CD8-positive, alpha-beta memory T cell (primary cell): ENCODE measurements around the gene ASXL2. TPM values are rescaled to one million over a fixed set of nuclear protein-coding genes. Genes with fewer than 3 reads are reported as not detected.
A peak's percentile ranks its signal among the peaks of the same experiment; 100 is the strongest.

ENCODE experiments used
- CTCF ChIA-PET: fragments of 350-600 bp; sonication (Branson Sonifier 250); formaldehyde crosslinking; loops from one replicate; lab custom pipeline; 2021; ENCODE audit warnings: antibody characterized with exemption; lab: Charles Lee
- POLR2A ChIA-PET: fragments of 350-600 bp; sonication (Branson Sonifier 250); formaldehyde crosslinking; loops from one replicate; lab custom pipeline; 2021; ENCODE audit warnings: antibody characterized with exemption; lab: Charles Lee
- DNase-seq, 5 donors: peaks; one replicate each; pipeline versions ENCODE4 v3.0.0 to v3.0.0-alpha.2; 2020 to 2022; ENCODE audit warnings: mixed read lengths in 1 of 5
- H3K27ac ChIP-seq: one replicate; pipeline ENCODE4 v1.7.0; 2013; ENCODE audit warnings: low read depth, mild to moderate bottlenecking, low read length, moderate library complexity
- H3K27me3 ChIP-seq: 2 replicates; pipeline ENCODE4 v1.7.0; 2013; ENCODE audit warnings: low read length, mild to moderate bottlenecking; ENCODE audit not compliant: insufficient read depth, poor library complexity, severe bottlenecking
- H3K36me3 ChIP-seq: 2 replicates; pipeline ENCODE4 v1.7.0; 2013; ENCODE audit warnings: mild to moderate bottlenecking, low read length, moderate library complexity; ENCODE audit not compliant: insufficient read depth
- H3K4me1 ChIP-seq: 2 replicates; pipeline ENCODE4 v1.7.0; 2013; ENCODE audit warnings: mild to moderate bottlenecking, low read length, moderate library complexity; ENCODE audit not compliant: insufficient read depth
- H3K4me3 ChIP-seq: 2 replicates; pipeline ENCODE4 v1.7.0; 2013; ENCODE audit warnings: mild to moderate bottlenecking, low read length
- H3K9me3 ChIP-seq: 2 replicates; pipeline ENCODE4 v1.7.0; 2013; ENCODE audit warnings: mild to moderate bottlenecking, low read length
- H3K27ac Mint-ChIP-seq, 8 donors: one replicate each; pipeline ENCODE4 v1.8.0; 2020 to 2021; ENCODE audit warnings: mixed read lengths in 8 of 8, mild to moderate bottlenecking in 6 of 8, inconsistent platforms in 3 of 8, moderate library complexity in 3 of 8
- H3K27me3 Mint-ChIP-seq, 2 donors: one replicate each; pipeline ENCODE4 v1.8.0; 2020 to 2021; ENCODE audit warnings: mixed read lengths in 2 of 2, mild to moderate bottlenecking in 1 of 2, moderate library complexity in 1 of 2
- H3K36me3 Mint-ChIP-seq, 3 donors: one replicate each; pipeline ENCODE4 v1.8.0; 2020 to 2021; ENCODE audit warnings: mixed read lengths in 3 of 3, inconsistent platforms in 1 of 3, mild to moderate bottlenecking in 1 of 3
- H3K4me1 Mint-ChIP-seq, 3 donors: one replicate each; pipeline ENCODE4 v1.8.0; 2020 to 2021; ENCODE audit warnings: mixed read lengths in 3 of 3, inconsistent platforms in 1 of 3, mild to moderate bottlenecking in 1 of 3
- H3K4me3 Mint-ChIP-seq, 7 donors: one replicate each; pipeline ENCODE4 v1.8.0; 2020 to 2021; ENCODE audit warnings: mixed read lengths in 7 of 7, mild to moderate bottlenecking in 6 of 7, moderate library complexity in 4 of 7, inconsistent platforms in 2 of 7
- H3K9me3 Mint-ChIP-seq, 5 donors: one replicate each; pipeline ENCODE4 v1.8.0; 2020 to 2022; ENCODE audit warnings: mixed read lengths in 5 of 5, mild to moderate bottlenecking in 3 of 5, moderate library complexity in 2 of 5, inconsistent platforms in 1 of 5
- polyA plus RNA-seq: library from polyadenylated mRNA; unstranded; fragments of 300-500 nt; fragmentation: Illumina TruSeq; gene quantifications from one replicate; pipeline ENCODE4 v1.2.3, GENCODE V29; 2021
- total RNA-seq, 2 experiments: library from RNA; stranded (reverse); gene quantifications; one replicate each; pipeline ENCODE4 v1.2.3, GENCODE V29; 2021

The ASXL2 gene
- total and polyA plus RNA-seq, 3 experiments from 2014 or later, result 10.9 to 72.7 (median 67.5) TPM

- H3K27me3 ChIP-seq, result no peaks in the 10 kb centered on the region
- Mint-ChIP-seq H3K27ac (peak overlapping the region; percentile 44 to 97 (median 83)), H3K36me3 (peaks cover 0 to 3% (median 2%) of the 10 kb centered on the region in 3 donors), H3K4me1 (peaks cover 60 to 87% (median 76%) of the 10 kb centered on the region in 3 donors), H3K27me3 (no peaks in the 10 kb centered on the region), H3K4me3 (peak overlapping the region; percentile 72 to 94 (median 84)), H3K9me3 (no peaks in the 10 kb centered on the region)
- CTCF ChIA-PET, result no interaction called here
- no peaks in the 10 kb centered on the region for H3K36me3 ChIP-seq
- H3K27ac ChIP-seq, result peak overlapping the region; percentile 36
- POLR2A ChIA-PET, result no interaction called here
- no peak for DNase-seq
- H3K4me1 ChIP-seq, result peaks cover 46% of the 10 kb centered on the region
- H3K4me3 ChIP-seq, result peak overlapping the region; percentile 40
- H3K9me3 ChIP-seq, result no peaks in the 10 kb centered on the region
Measured at GRCh38 chr2:25821225-25822056, 56.8 kb downstream of the ASXL2 start.

GRCh38 chr2:25819597-25820039 is 58.7 kb downstream of the ASXL2 start:
- CTCF ChIA-PET, result interaction anchor here (1.2 kb wide), 1 partner anchor 12 kb away, joined by 4 read pairs; no protein-coding TSS in a partner anchor
- no peaks in the 10 kb centered on the region for H3K9me3 ChIP-seq

DNA sequence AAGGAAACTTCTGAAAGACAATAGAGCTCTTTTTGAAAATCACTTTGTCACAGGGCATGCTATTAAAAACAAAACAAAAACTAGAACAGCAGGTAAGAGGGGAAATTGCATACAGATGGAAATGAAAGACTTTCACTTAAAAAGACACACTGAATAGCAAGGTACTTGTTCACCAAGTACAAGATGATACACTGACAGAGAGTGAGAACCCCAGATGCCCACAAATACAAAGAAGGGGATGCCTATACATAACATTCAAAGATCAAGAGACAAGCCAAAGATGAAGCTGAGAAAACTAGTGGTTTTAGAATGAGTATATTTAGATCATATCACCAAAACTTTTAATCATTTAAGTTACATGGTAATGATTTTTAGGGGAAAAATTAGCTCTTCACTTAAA is 60.7 kb downstream of the ASXL2 start:
- Mint-ChIP-seq H3K4me1 (peaks cover 54 to 87% (median 72%) of the 10 kb centered on the region in 3 donors), H3K9me3 (no peaks in the 10 kb centered on the region), H3K4me3 (peak overlapping the region in 3 of 7 donors; percentile 9 to 24 (median 9)), H3K36me3 (peaks cover 0 to 6% (median 3%) of the 10 kb centered on the region in 3 donors), H3K27ac (peak overlapping the region in 6 of 8 donors; percentile 24 to 53 (median 37)), H3K27me3 (no peaks in the 10 kb centered on the region)
- no peak overlapping the region for H3K27ac ChIP-seq
- no peak for DNase-seq
- no peaks in the 10 kb centered on the region for H3K36me3 ChIP-seq
- ChIA-PET POLR2A (interaction anchor here (0.9 kb wide), 1 partner anchor 23 kb away, joined by 3 read pairs; no protein-coding TSS in a partner anchor), CTCF (interaction anchor here (0.9 kb wide), 1 partner anchor 17 kb away, joined by 3 read pairs; no protein-coding TSS in a partner anchor)
- no peaks in the 10 kb centered on the region for H3K27me3 ChIP-seq
- peaks cover 27% of the 10 kb centered on the region for H3K4me1 ChIP-seq
- H3K4me3 ChIP-seq, result no peak overlapping the region
- no peaks in the 10 kb centered on the region for H3K9me3 ChIP-seq

More at GRCh38 chr2:25819597-25820039, 58.7 kb downstream of the ASXL2 start:
- Histone ChIP-seq H3K4me1 (peaks cover 34% of the 10 kb centered on the region), H3K36me3 (no peaks in the 10 kb centered on the region), H3K27me3 (no peaks in the 10 kb centered on the region), H3K27ac (no peak overlapping the region), H3K4me3 (no peak overlapping the region)
- Mint-ChIP-seq H3K27ac (peak overlapping the region in 5 of 8 donors; percentile 4 to 71 (median 17)), H3K4me3 (peak overlapping the region in 1 of 7 donors; percentile 10), H3K27me3 (no peaks in the 10 kb centered on the region), H3K9me3 (no peaks in the 10 kb centered on the region), H3K36me3 (peaks cover 0 to 6% (median 3%) of the 10 kb centered on the region in 3 donors), H3K4me1 (peaks cover 57 to 87% (median 76%) of the 10 kb centered on the region in 3 donors)
- POLR2A ChIA-PET, result no interaction called here
- no peak for DNase-seq

GRCh38 chr2:25817006-25817405 is 61.3 kb downstream of the ASXL2 start:
- H3K27me3 Mint-ChIP-seq, result no peaks in the 10 kb centered on the region
- Histone ChIP-seq H3K4me3 (no peak overlapping the region), H3K27ac (no peak overlapping the region), H3K9me3 (no peaks in the 10 kb centered on the region), H3K27me3 (no peaks in the 10 kb centered on the region), H3K4me1 (peaks cover 26% of the 10 kb centered on the region), H3K36me3 (no peaks in the 10 kb centered on the region)
- peaks cover 0 to 6% (median 3%) of the 10 kb centered on the region in 3 donors for H3K36me3 Mint-ChIP-seq
- CTCF ChIA-PET, result interaction anchor here (0.9 kb wide), 1 partner anchor 17 kb away, joined by 3 read pairs; no protein-coding TSS in a partner anchor
- H3K4me3 Mint-ChIP-seq, result peak overlapping the region in 2 of 7 donors; percentile 9 to 57
- peaks cover 50 to 84% (median 70%) of the 10 kb centered on the region in 3 donors for H3K4me1 Mint-ChIP-seq
- DNase-seq, result no peak
- H3K9me3 Mint-ChIP-seq, result no peaks in the 10 kb centered on the region
- POLR2A ChIA-PET, result no interaction called here
- peak overlapping the region in 6 of 8 donors; percentile 24 to 80 (median 50) for H3K27ac Mint-ChIP-seq

GRCh38 chr2:25816249-25816648 is 62.0 kb downstream of the ASXL2 start:
- H3K36me3 ChIP-seq, result no peaks in the 10 kb centered on the region
- H3K9me3 ChIP-seq, result no peaks in the 10 kb centered on the region
- peak in 1 of 5 donors; percentile 9 for DNase-seq
- no peak overlapping the region for H3K4me3 ChIP-seq
- Mint-ChIP-seq H3K4me3 (peak overlapping the region in 4 of 7 donors; percentile 2 to 57 (median 13)), H3K27ac (peak overlapping the region in 7 of 8 donors; percentile 13 to 95 (median 50)), H3K36me3 (peaks cover 0 to 6% (median 3%) of the 10 kb centered on the region in 3 donors), H3K4me1 (peaks cover 43 to 77% (median 63%) of the 10 kb centered on the region in 3 donors), H3K27me3 (no peaks in the 10 kb centered on the region), H3K9me3 (no peaks in the 10 kb centered on the region)
- CTCF ChIA-PET, result no interaction called here
- POLR2A ChIA-PET, result no interaction called here
- no peaks in the 10 kb centered on the region for H3K27me3 ChIP-seq
- H3K27ac ChIP-seq, result no peak overlapping the region
- peaks cover 26% of the 10 kb centered on the region for H3K4me1 ChIP-seq

GRCh38 chr2:25814681-25815080 is 63.6 kb downstream of the ASXL2 start:
- POLR2A ChIA-PET, result no interaction called here

DNA sequence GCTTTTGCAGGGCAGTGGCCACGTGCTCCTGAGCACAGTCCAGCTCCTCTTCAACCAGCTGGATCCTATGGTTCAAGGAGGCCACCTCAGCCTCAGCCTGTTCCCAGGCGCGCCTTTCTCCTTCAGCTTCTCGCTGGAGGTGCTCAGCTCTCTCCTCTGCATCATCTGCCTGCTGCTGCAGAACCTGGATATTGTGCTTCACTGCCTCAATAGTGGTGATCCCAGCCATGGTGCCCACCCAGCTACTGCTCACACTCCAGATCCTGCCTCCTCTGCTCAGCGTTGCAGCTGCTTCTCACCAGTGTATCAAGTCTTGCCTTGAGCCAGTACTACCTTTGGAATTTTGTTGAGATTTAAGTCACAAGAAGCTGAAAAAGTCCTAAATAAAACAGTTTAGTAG is 67.9 kb downstream of the ASXL2 start:
- Histone ChIP-seq H3K4me1 (peaks cover 9% of the 10 kb centered on the region), H3K9me3 (no peaks in the 10 kb centered on the region), H3K27ac (no peak overlapping the region), H3K36me3 (no peaks in the 10 kb centered on the region), H3K4me3 (no peak overlapping the region), H3K27me3 (no peaks in the 10 kb centered on the region)
- Mint-ChIP-seq H3K27ac (peak overlapping the region in 1 of 8 donors; percentile 64), H3K4me1 (peaks cover 45 to 72% (median 71%) of the 10 kb centered on the region in 3 donors), H3K36me3 (peaks cover 3 to 29% (median 20%) of the 10 kb centered on the region in 3 donors), H3K4me3 (no peak overlapping the region), H3K9me3 (no peaks in the 10 kb centered on the region), H3K27me3 (no peaks in the 10 kb centered on the region)
- POLR2A ChIA-PET, result no interaction called here
- CTCF ChIA-PET, result interaction anchor here (1.6 kb wide), 1 partner anchor 21 kb away, joined by 4 read pairs; no protein-coding TSS in a partner anchor
- DNase-seq, result no peak

More at GRCh38 chr2:25814681-25815080, 63.6 kb downstream of the ASXL2 start:
- no peaks in the 10 kb centered on the region for H3K36me3 ChIP-seq
- no peaks in the 10 kb centered on the region for H3K9me3 Mint-ChIP-seq
- peak overlapping the region in 3 of 8 donors; percentile 25 to 71 (median 36) for H3K27ac Mint-ChIP-seq
- peaks cover 50 to 82% (median 79%) of the 10 kb centered on the region in 3 donors for H3K4me1 Mint-ChIP-seq
- CTCF ChIA-PET, result no interaction called here
- no peaks in the 10 kb centered on the region for H3K27me3 Mint-ChIP-seq
- H3K27ac ChIP-seq, result no peak overlapping the region
- peaks cover 26% of the 10 kb centered on the region for H3K4me1 ChIP-seq
- no peaks in the 10 kb centered on the region for H3K27me3 ChIP-seq
- no peaks in the 10 kb centered on the region for H3K9me3 ChIP-seq
- H3K36me3 Mint-ChIP-seq, result peaks cover 0 to 13% (median 11%) of the 10 kb centered on the region in 3 donors
- DNase-seq, result no peak
- H3K4me3 Mint-ChIP-seq, result no peak overlapping the region
- no peak overlapping the region for H3K4me3 ChIP-seq
